ENCODE data around the gene SUGCT. TPM values are rescaled to one million over a fixed set of nuclear protein-coding genes. Genes with fewer than 3 reads are reported as not detected.
"Not testable (repeated sequence)": the region's sequence is repeated elsewhere in the genome, so short reads cannot be mapped to it uniquely, and the experiment has no call there.

The SUGCT gene
- polyA plus RNA-seq, 1 experiment: 12.5 TPM

- Histone ChIP-seq H3K27ac (ENCODE audit: low read depth, low read length) (no peak overlapping the region), H3K27me3 (ENCODE audit: control insufficient read depth, insufficient read depth, low read length) (no peaks in the 10 kb centered on the region), H3K9me3 (ENCODE audit: control insufficient read depth, insufficient read depth, low read length) (no peaks in the 10 kb centered on the region), H3K4me3 (ENCODE audit: low read depth, low read length) (no peak overlapping the region)
- POLR2A ChIA-PET: no interaction called here
- DNase-seq (ENCODE audit: low read depth, low spot score): no peak
- CTCF ChIA-PET: interaction anchor here (1.9 kb wide), 1 partner anchor 31 kb away, joined by 5 read pairs; no protein-coding TSS in a partner anchor
- TF ChIP-seq CTCF (IDR thresholded peaks at IDR 0.05; ENCODE audit: low read depth, low read length): no peak
Measured at GRCh38 chr7:40263752-40264390, 129.1 kb downstream of the SUGCT start.

- Histone ChIP-seq H3K4me3 (ENCODE audit: low read depth, low read length) (no peak overlapping the region), H3K27ac (ENCODE audit: low read depth, low read length) (no peak overlapping the region), H3K9me3 (ENCODE audit: control insufficient read depth, insufficient read depth, low read length) (no peaks in the 10 kb centered on the region), H3K27me3 (ENCODE audit: control insufficient read depth, insufficient read depth, low read length) (no peaks in the 10 kb centered on the region)
- TF ChIP-seq CTCF (IDR thresholded peaks at IDR 0.05; ENCODE audit: low read depth, low read length): no peak
- CTCF ChIA-PET: no interaction called here
- DNase-seq (ENCODE audit: low read depth, low spot score): no peak
- POLR2A ChIA-PET: no interaction called here
Measured at GRCh38 chr7:40267583-40267982, 132.8 kb downstream of the SUGCT start.

GRCh38 chr7:40268810-40269209 lies 134.0 kb downstream of the SUGCT start:
- DNase-seq (ENCODE audit: low read depth, low spot score); POLR2A ChIA-PET; H3K4me3 ChIP-seq (ENCODE audit: low read depth, low read length); H3K27me3 ChIP-seq (ENCODE audit: control insufficient read depth, insufficient read depth, low read length); CTCF ChIA-PET; H3K9me3 ChIP-seq (ENCODE audit: control insufficient read depth, insufficient read depth, low read length); H3K27ac ChIP-seq (ENCODE audit: low read depth, low read length): not testable (repeated sequence)

GRCh38 chr7:40276061-40276460 lies 141.3 kb downstream of the SUGCT start:
- no peak overlapping the region for H3K4me3 ChIP-seq (ENCODE audit: low read depth, low read length)
- H3K27ac ChIP-seq (ENCODE audit: low read depth, low read length): no peak overlapping the region
- no peak for DNase-seq (ENCODE audit: low read depth, low spot score)
- ChIA-PET CTCF (no interaction called here), POLR2A (no interaction called here)
- H3K27me3 ChIP-seq (ENCODE audit: control insufficient read depth, insufficient read depth, low read length): no peaks in the 10 kb centered on the region
- no peaks in the 10 kb centered on the region for H3K9me3 ChIP-seq (ENCODE audit: control insufficient read depth, insufficient read depth, low read length)
- TF ChIP-seq CTCF (IDR thresholded peaks at IDR 0.05; ENCODE audit: low read depth, low read length): no peak

GRCh38 chr7:40279991-40280390 lies 145.2 kb downstream of the SUGCT start:
- no peak for TF ChIP-seq CTCF (IDR thresholded peaks at IDR 0.05; ENCODE audit: low read depth, low read length)
- no peak overlapping the region for H3K27ac ChIP-seq (ENCODE audit: low read depth, low read length)
- ChIA-PET CTCF (interaction anchor here (0.6 kb wide), 1 partner anchor 9 kb away, joined by 5 read pairs; no protein-coding TSS in a partner anchor), POLR2A (no interaction called here)
- no peak for DNase-seq (ENCODE audit: low read depth, low spot score)
- H3K27me3 ChIP-seq (ENCODE audit: control insufficient read depth, insufficient read depth, low read length): no peaks in the 10 kb centered on the region
- H3K9me3 ChIP-seq (ENCODE audit: control insufficient read depth, insufficient read depth, low read length): peaks cover 4% of the 10 kb centered on the region; the same call in 1 of the 2 replicates
- no peak overlapping the region for H3K4me3 ChIP-seq (ENCODE audit: low read depth, low read length)

Measured in AG04450 (cell line).